ENCODE data around the gene CFAP54.

CFAP54 gene

DNA sequence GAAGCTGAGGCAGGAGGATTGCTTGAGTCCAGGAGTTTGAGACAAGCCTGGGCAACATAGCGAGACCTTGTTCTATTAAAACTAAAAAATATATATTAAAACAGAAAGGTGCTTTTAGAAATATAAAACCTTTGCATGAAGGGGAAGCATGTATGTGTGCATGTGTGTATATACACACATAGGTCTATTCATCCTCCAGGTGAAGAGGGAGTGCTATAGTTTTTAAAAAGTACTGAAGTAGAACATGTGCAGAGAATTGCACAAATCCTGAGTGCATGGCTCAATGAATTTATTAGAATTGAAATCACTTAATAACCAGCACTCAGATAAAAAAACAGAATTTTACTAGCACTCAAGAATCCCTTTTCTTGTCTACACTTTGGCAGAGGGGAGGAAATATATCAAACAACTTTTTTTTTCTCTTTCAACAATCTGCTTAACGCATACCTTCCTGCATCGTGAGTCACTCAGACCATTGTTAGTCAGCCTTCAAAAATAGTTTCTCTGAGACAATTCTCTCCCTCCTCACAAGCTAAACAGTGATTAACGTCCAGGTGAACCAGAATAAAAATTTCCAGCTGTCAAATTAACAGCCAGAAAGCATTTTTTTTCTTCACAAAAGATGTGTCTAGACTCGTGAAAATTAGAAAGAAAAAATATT lies 400.0 kb downstream of the CFAP54 start:
- Histone ChIP-seq H3K9me3 (ENCODE audit: low read length) (no peaks in the 10 kb centered on the region), H3K4me1 (ENCODE audit: insufficient read depth, low read length, severe bottlenecking) (no peaks in the 10 kb centered on the region), H3K4me2 (ENCODE audit: low read length) (no peak overlapping the region), H4K20me1 (ENCODE audit: insufficient read depth, low read length) (no peaks in the 10 kb centered on the region), H3K9ac (ENCODE audit: low read length) (no peak overlapping the region), H3K4me3 (ENCODE audit: low read depth, low read length, poor library complexity, severe bottlenecking) (no peak overlapping the region), H3F3A (ENCODE audit: insufficient read depth, low read length) (no peaks in the 10 kb centered on the region), H3K79me2 (ENCODE audit: insufficient read depth, low read length) (no peaks in the 10 kb centered on the region), H3K27me3 (ENCODE audit: insufficient read depth, low read length) (no peaks in the 10 kb centered on the region), H3K9me2 (ENCODE audit: low read depth, low read length) (no peaks in the 10 kb centered on the region), H3K27ac (ENCODE audit: low read depth, low read length, poor library complexity, severe bottlenecking) (no peak overlapping the region), H3K36me3 (ENCODE audit: insufficient read depth, low read length) (no peaks in the 10 kb centered on the region), H2AFZ (ENCODE audit: low read length) (no peak overlapping the region)
- TF ChIP-seq, protein P1, sequence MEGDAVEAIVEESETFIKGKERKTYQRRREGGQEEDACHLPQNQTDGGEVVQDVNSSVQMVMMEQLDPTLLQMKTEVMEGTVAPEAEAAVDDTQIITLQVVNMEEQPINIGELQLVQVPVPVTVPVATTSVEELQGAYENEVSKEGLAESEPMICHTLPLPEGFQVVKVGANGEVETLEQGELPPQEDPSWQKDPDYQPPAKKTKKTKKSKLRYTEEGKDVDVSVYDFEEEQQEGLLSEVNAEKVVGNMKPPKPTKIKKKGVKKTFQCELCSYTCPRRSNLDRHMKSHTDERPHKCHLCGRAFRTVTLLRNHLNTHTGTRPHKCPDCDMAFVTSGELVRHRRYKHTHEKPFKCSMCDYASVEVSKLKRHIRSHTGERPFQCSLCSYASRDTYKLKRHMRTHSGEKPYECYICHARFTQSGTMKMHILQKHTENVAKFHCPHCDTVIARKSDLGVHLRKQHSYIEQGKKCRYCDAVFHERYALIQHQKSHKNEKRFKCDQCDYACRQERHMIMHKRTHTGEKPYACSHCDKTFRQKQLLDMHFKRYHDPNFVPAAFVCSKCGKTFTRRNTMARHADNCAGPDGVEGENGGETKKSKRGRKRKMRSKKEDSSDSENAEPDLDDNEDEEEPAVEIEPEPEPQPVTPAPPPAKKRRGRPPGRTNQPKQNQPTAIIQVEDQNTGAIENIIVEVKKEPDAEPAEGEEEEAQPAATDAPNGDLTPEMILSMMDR (IDR thresholded peaks at IDR 0.05; ENCODE audit: low read length) = no peak
- no peak for TF ChIP-seq EZH2 (IDR thresholded peaks at IDR 0.05; ENCODE audit: borderline replicate concordance, low read length)

DNA sequence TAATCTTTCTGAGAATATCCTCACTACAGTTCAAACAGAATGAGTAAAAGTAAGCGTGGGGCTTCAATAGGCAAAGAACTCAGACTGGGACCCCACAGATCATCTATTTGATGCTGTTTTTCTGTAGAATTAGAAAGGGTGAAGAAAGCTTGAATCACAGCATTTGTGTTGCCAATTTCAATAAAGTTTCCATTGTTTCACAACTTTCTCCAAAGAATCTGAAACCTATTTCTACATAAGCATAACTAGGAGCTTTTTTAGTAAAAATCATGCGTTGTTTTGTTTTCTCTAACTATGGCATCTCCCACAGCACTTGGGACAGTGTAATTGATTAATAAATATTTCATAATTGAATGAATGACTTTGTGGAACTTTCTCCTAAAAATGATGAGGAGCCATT lies 401.0 kb downstream of the CFAP54 start:
- H3K79me2 ChIP-seq (ENCODE audit: insufficient read depth, low read length) = no peaks in the 10 kb centered on the region
- no peak for TF ChIP-seq EZH2 (IDR thresholded peaks at IDR 0.05; ENCODE audit: borderline replicate concordance, low read length)
- TF ChIP-seq, protein P1 (IDR thresholded peaks at IDR 0.05; ENCODE audit: low read length) = no peak
- H3F3A ChIP-seq (ENCODE audit: insufficient read depth, low read length) = no peaks in the 10 kb centered on the region
- no peak overlapping the region for H3K4me3 ChIP-seq (ENCODE audit: low read depth, low read length, poor library complexity, severe bottlenecking)
- no peaks in the 10 kb centered on the region for H3K9me2 ChIP-seq (ENCODE audit: low read depth, low read length)
- no peaks in the 10 kb centered on the region for H3K36me3 ChIP-seq (ENCODE audit: insufficient read depth, low read length)
- no peak overlapping the region for H2AFZ ChIP-seq (ENCODE audit: low read length)
- H4K20me1 ChIP-seq (ENCODE audit: insufficient read depth, low read length) = no peaks in the 10 kb centered on the region
- no peak overlapping the region for H3K27ac ChIP-seq (ENCODE audit: low read depth, low read length, poor library complexity, severe bottlenecking)
- no peaks in the 10 kb centered on the region for H3K9me3 ChIP-seq (ENCODE audit: low read length)
- no peaks in the 10 kb centered on the region for H3K4me1 ChIP-seq (ENCODE audit: insufficient read depth, low read length, severe bottlenecking)
- no peak overlapping the region for H3K4me2 ChIP-seq (ENCODE audit: low read length)
- H3K9ac ChIP-seq (ENCODE audit: low read length) = no peak overlapping the region
- no peaks in the 10 kb centered on the region for H3K27me3 ChIP-seq (ENCODE audit: insufficient read depth, low read length)

DNA sequence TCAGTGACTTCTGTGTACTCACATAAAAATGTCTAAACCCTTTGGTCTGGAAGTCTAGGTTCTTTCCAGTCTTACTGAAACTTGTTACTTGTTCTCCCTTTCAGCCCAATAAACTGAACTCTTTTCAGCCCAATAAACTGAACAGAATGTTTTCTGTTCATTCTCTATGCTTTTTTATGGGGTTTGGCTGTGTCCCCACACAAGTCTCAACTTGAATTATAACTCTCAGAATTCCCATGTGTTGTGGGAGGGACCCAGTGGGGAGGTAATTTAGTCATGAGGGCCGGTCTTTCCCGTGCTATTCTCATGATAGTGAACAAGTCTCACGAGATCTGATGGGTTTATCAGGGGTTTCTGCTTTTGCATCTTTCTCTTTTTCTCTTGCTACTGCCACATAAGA lies 402.7 kb downstream of the CFAP54 start:
- no peaks in the 10 kb centered on the region for H3K9me3 ChIP-seq (ENCODE audit: low read length)
- H3K4me1 ChIP-seq (ENCODE audit: insufficient read depth, low read length, severe bottlenecking) = no peaks in the 10 kb centered on the region
- H3K27me3 ChIP-seq (ENCODE audit: insufficient read depth, low read length) = no peaks in the 10 kb centered on the region
- H3K79me2 ChIP-seq (ENCODE audit: insufficient read depth, low read length) = no peaks in the 10 kb centered on the region
- no peak overlapping the region for H2AFZ ChIP-seq (ENCODE audit: low read length)
- no peak overlapping the region for H3K27ac ChIP-seq (ENCODE audit: low read depth, low read length, poor library complexity, severe bottlenecking)
- TF ChIP-seq EZH2 (IDR thresholded peaks at IDR 0.05; ENCODE audit: borderline replicate concordance, low read length) = no peak
- TF ChIP-seq, protein P1 (IDR thresholded peaks at IDR 0.05; ENCODE audit: low read length) = no peak
- no peak overlapping the region for H3K4me3 ChIP-seq (ENCODE audit: low read depth, low read length, poor library complexity, severe bottlenecking)
- H4K20me1 ChIP-seq (ENCODE audit: insufficient read depth, low read length) = no peaks in the 10 kb centered on the region
- H3K9ac ChIP-seq (ENCODE audit: low read length) = no peak overlapping the region
- H3K4me2 ChIP-seq (ENCODE audit: low read length) = no peak overlapping the region
- H3F3A ChIP-seq (ENCODE audit: insufficient read depth, low read length) = no peaks in the 10 kb centered on the region
- H3K36me3 ChIP-seq (ENCODE audit: insufficient read depth, low read length) = no peaks in the 10 kb centered on the region
- no peaks in the 10 kb centered on the region for H3K9me2 ChIP-seq (ENCODE audit: low read depth, low read length)

Measured in OCI-LY1 (cell line).